GM23338 (cell line): ENCODE results near the gene UBL4A. TPM values are rescaled to one million over a fixed set of nuclear protein-coding genes. Genes with fewer than 3 reads are reported as not detected.

Source experiments
- ATAC-seq: fragments of 200-7000 bp; cut with Tn5 transposase; 3 replicates; pipeline ENCODE4 v1.9.1; 2020
- DNase-seq: peaks from one replicate; pipeline ENCODE4 v3.0.0-alpha.2; 2015; ENCODE audit warnings: low spot score
- H2AFZ ChIP-seq: fragments of 200-600 bp; sonication (generic); 2 replicates; pipeline ENCODE4 v1.8.0; 2016; ENCODE audit warnings: antibody characterized with exemption, mild to moderate bottlenecking, moderate library complexity
- H3F3A ChIP-seq: fragments of 200-600 bp; sonication (generic); replicated peaks from 2 replicates; pipeline ENCODE4 v1.8.0; 2017; ENCODE audit warnings: antibody characterized with exemption, mixed run types, low read depth
- H3K27ac ChIP-seq: fragments of 200-600 bp; sonication (generic); 2 replicates; pipeline ENCODE4 v1.6.1; 2016; ENCODE audit warnings: low read depth
- H3K27me3 ChIP-seq: fragments of 200-600 bp; sonication (generic); 2 replicates; pipeline ENCODE4 v1.8.0; 2016; ENCODE audit warnings: mild to moderate bottlenecking, mixed run types, moderate library complexity; ENCODE audit not compliant: insufficient read depth
- H3K36me3 ChIP-seq: fragments of 200-600 bp; sonication (generic); 2 replicates; pipeline ENCODE4 v1.8.0; 2016; ENCODE audit warnings: mild to moderate bottlenecking; ENCODE audit not compliant: insufficient read depth
- H3K4me1 ChIP-seq: fragments of 200-600 bp; sonication (generic); 2 replicates; pipeline ENCODE4 v1.8.0; 2016; ENCODE audit warnings: mild to moderate bottlenecking, moderate library complexity; ENCODE audit not compliant: insufficient read depth
- H3K4me2 ChIP-seq: fragments of 200-600 bp; sonication (generic); 2 replicates; pipeline ENCODE4 v1.7.1; 2017; ENCODE audit warnings: mixed run types
- H3K4me3 ChIP-seq: fragments of 200-600 bp; sonication (generic); 2 replicates; pipeline ENCODE4 v1.6.1; 2016; ENCODE audit warnings: mixed run types
- H3K79me2 ChIP-seq: fragments of 200-600 bp; sonication (generic); replicated peaks from 2 replicates; pipeline ENCODE4 v1.8.0; 2017; ENCODE audit warnings: mild to moderate bottlenecking; ENCODE audit not compliant: insufficient read depth
- H3K9me2 ChIP-seq: fragments of 200-600 bp; sonication (generic); 2 replicates; pipeline ENCODE4 v1.8.0; 2017; ENCODE audit not compliant: insufficient read depth
- H4K20me1 ChIP-seq: fragments of 200-600 bp; sonication (generic); replicated peaks from 2 replicates; pipeline ENCODE4 v1.8.0; 2017; ENCODE audit warnings: mild to moderate bottlenecking; ENCODE audit not compliant: insufficient read depth
- H3K27ac Mint-ChIP-seq: 2 replicates; pipeline ENCODE4 v1.8.0; 2020; ENCODE audit warnings: inconsistent platforms, mild to moderate bottlenecking, moderate library complexity, mixed read lengths
- H3K27me3 Mint-ChIP-seq: 3 replicates; pipeline ENCODE4 v1.8.0; 2022; ENCODE audit warnings: low read depth, mild to moderate bottlenecking, moderate library complexity, mixed read lengths, inconsistent platforms; ENCODE audit not compliant: insufficient read depth, poor library complexity
- H3K36me3 Mint-ChIP-seq: 3 replicates; pipeline ENCODE4 v1.8.0; 2021; ENCODE audit warnings: low read depth, mild to moderate bottlenecking, inconsistent platforms, moderate library complexity, mixed read lengths
- H3K4me1 Mint-ChIP-seq: 3 replicates; pipeline ENCODE4 v1.8.0; 2020; ENCODE audit warnings: mild to moderate bottlenecking, inconsistent platforms, mixed read lengths
- H3K4me3 Mint-ChIP-seq: 3 replicates; pipeline ENCODE4 v1.8.0; 2021; ENCODE audit warnings: moderate library complexity, mild to moderate bottlenecking, inconsistent platforms, mixed read lengths
- H3K9me3 Mint-ChIP-seq: 3 replicates; pipeline ENCODE4 v1.8.0; 2020; ENCODE audit warnings: moderate library complexity, mild to moderate bottlenecking, inconsistent platforms, mixed read lengths
- CREB1 ChIP-seq: fragments of 250-450 bp; sonication (Bioruptor Pico); IDR thresholded peaks from 2 replicates; pipeline ENCODE4 v1.5.0; 2020; ENCODE audit warnings: low read depth, mild to moderate bottlenecking, moderate library complexity
- CTCF ChIP-seq, 2 experiments: fragments of 200-600 bp in 1 of 2; sonication (generic) in 1 of 2; conservative IDR thresholded peaks; 2 replicates each; pipeline versions ENCODE4 v1.5.1 to v1.6.1; 2016 to 2017; ENCODE audit warnings: antibody characterized with exemption in 2 of 2, low read depth in 2 of 2, mild to moderate bottlenecking in 2 of 2, moderate library complexity in 1 of 2
- ETS1 ChIP-seq: IDR thresholded peaks from 2 replicates; pipeline ENCODE4 v1.6.1; 2016; ENCODE audit warnings: antibody characterized with exemption
- EZH2 ChIP-seq: fragments of 200-600 bp; sonication (generic); IDR thresholded peaks from one replicate; pipeline ENCODE4 v1.8.0; 2017; ENCODE audit warnings: antibody characterized with exemption, mild to moderate bottlenecking, low read depth; ENCODE audit not compliant: unreplicated experiment
- EZH2phosphoT487 ChIP-seq: fragments of 200-600 bp; sonication (generic); IDR thresholded peaks from one replicate; pipeline ENCODE4 v1.8.1; 2018; ENCODE audit warnings: antibody characterized with exemption; ENCODE audit not compliant: unreplicated experiment
- JUNB ChIP-seq: IDR thresholded peaks from one replicate; pipeline ENCODE4 v1.6.1; 2016; ENCODE audit warnings: antibody characterized with exemption; ENCODE audit not compliant: unreplicated experiment
- NANOG ChIP-seq: IDR thresholded peaks from 2 replicates; pipeline ENCODE4 v1.6.1; 2016; ENCODE audit warnings: antibody characterized with exemption, borderline replicate concordance
- POLR2AphosphoS5 ChIP-seq: IDR thresholded peaks from 2 replicates; pipeline ENCODE4 v1.6.1; 2016; ENCODE audit warnings: antibody characterized with exemption, low read depth
- REST ChIP-seq: IDR thresholded peaks from one replicate; pipeline ENCODE4 v1.6.1; 2018; ENCODE audit warnings: antibody characterized with exemption; ENCODE audit not compliant: unreplicated experiment
- STAT1 ChIP-seq: IDR thresholded peaks from one replicate; pipeline ENCODE4 v1.6.1; 2016; ENCODE audit warnings: antibody characterized with exemption; ENCODE audit not compliant: unreplicated experiment
- ZNF114 ChIP-seq: fragments of 250-450 bp; sonication (Bioruptor Pico); IDR thresholded peaks from 2 replicates; pipeline ENCODE4 v1.5.0; 2020; ENCODE audit warnings: mild to moderate bottlenecking, moderate library complexity
- ZNF331 ChIP-seq: fragments of 250-450 bp; sonication (Bioruptor Pico); IDR thresholded peaks from 2 replicates; pipeline ENCODE4 v1.5.0; 2020; ENCODE audit warnings: low read depth, mild to moderate bottlenecking, moderate library complexity
- ZNF462 ChIP-seq: fragments of 250-450 bp; sonication (Bioruptor Pico); IDR thresholded peaks from 2 replicates; pipeline ENCODE4 v1.5.0; 2020; ENCODE audit warnings: mild to moderate bottlenecking, moderate library complexity
- polyA plus RNA-seq: library from polyadenylated mRNA; unstranded; fragments of >200 nt; fragmentation: Nextera tagmentation; extraction: Ambion mirVana; gene quantifications from 2 replicates; pipeline ENCODE4 v1.2.1, GENCODE V29; 2016
- total RNA-seq: library from RNA; depleted of rRNA; stranded (reverse); fragments of >200 nt; shearing (Covaris generic); gene quantifications from 2 replicates; pipeline ENCODE4 v1.2.3, GENCODE V29; 2014

UBL4A gene
- total and polyA plus RNA-seq, 2 experiments from 2014 or later, result 15.6 to 43.7 TPM

- no peaks in the 10 kb centered on the region for H3K79me2 ChIP-seq
- H3K4me1 Mint-ChIP-seq, result no peaks in the 10 kb centered on the region
Measured at GRCh38 chrX:154449618-154450017, 36.8 kb downstream of the UBL4A start.

More at GRCh38 chrX:154449618-154450017, 36.8 kb downstream of the UBL4A start:
- Mint-ChIP-seq H3K36me3 (peaks cover 6% of the 10 kb centered on the region; the same call in 2 of the 3 replicates), H3K27me3 (peaks cover 4% of the 10 kb centered on the region), H3K9me3 (no peaks in the 10 kb centered on the region), H3K4me3 (no peak overlapping the region), H3K27ac (no peak overlapping the region)
- Histone ChIP-seq H3K36me3 (no peaks in the 10 kb centered on the region), H3K9me2 (no peaks in the 10 kb centered on the region), H3K27ac (no peak overlapping the region), H3K4me1 (no peaks in the 10 kb centered on the region), H4K20me1 (no peaks in the 10 kb centered on the region), H3K4me2 (no peak overlapping the region), H3F3A (no peaks in the 10 kb centered on the region), H3K4me3 (no peak overlapping the region), H2AFZ (no peak overlapping the region), H3K27me3 (no peaks in the 10 kb centered on the region)
- no peak for TF ChIP-seq ZNF114
- TF ChIP-seq ZNF331 (CRISPR knock-in tag), result no peak
- no peak for TF ChIP-seq STAT1
- no peak for TF ChIP-seq NANOG
- TF ChIP-seq REST, result no peak
- no peak for TF ChIP-seq ZNF462
- no peak for TF ChIP-seq POLR2AphosphoS5
- TF ChIP-seq CREB1 (CRISPR knock-in tag), result no peak
- TF ChIP-seq JUNB, result no peak
- no peak for TF ChIP-seq EZH2phosphoT487
- no peak for TF ChIP-seq ETS1
- no peak for TF ChIP-seq EZH2
- TF ChIP-seq CTCF (conservative IDR thresholded peaks at IDR 0.05; ENCODE audit: low read depth in 2 of 2), result no peak
- ATAC-seq, result no peak
- no peak for DNase-seq
